Measurements from ENCODE around the gene PCBP4.

PCBP4 gene

DNA sequence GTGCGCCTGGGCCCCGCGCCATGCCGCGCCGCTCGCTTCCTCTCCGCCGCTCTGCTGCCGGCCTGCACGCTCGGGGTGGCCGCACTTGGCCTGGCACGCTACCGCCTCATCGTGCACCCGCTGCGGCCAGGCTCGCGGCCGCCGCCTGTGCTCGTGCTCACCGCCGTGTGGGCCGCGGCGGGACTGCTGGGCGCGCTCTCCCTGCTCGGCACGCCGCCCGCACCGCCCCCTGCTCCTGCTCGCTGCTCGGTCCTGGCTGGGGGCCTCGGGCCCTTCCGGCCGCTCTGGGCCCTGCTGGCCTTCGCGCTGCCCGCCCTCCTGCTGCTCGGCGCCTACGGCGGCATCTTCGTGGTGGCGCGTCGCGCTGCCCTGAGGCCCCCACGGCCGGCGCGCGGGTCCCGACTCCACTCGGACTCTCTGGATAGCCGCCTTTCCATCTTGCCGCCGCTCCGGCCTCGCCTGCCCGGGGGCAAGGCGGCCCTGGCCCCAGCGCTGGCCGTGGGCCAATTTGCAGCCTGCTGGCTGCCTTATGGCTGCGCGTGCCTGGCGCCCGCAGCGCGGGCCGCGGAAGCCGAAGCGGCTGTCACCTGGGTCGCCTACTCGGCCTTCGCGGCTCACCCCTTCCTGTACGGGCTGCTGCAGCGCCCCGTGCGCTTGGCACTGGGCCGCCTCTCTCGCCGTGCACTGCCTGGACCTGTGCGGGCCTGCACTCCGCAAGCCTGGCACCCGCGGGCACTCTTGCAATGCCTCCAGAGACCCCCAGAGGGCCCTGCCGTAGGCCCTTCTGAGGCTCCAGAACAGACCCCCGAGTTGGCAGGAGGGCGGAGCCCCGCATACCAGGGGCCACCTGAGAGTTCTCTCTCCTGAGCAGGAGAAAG, 11.1 kb downstream of the PCBP4 start:
- DNase-seq (ENCODE audit: low read depth in 4 of 4, low spot score in 1 of 4), result no peak

DNA sequence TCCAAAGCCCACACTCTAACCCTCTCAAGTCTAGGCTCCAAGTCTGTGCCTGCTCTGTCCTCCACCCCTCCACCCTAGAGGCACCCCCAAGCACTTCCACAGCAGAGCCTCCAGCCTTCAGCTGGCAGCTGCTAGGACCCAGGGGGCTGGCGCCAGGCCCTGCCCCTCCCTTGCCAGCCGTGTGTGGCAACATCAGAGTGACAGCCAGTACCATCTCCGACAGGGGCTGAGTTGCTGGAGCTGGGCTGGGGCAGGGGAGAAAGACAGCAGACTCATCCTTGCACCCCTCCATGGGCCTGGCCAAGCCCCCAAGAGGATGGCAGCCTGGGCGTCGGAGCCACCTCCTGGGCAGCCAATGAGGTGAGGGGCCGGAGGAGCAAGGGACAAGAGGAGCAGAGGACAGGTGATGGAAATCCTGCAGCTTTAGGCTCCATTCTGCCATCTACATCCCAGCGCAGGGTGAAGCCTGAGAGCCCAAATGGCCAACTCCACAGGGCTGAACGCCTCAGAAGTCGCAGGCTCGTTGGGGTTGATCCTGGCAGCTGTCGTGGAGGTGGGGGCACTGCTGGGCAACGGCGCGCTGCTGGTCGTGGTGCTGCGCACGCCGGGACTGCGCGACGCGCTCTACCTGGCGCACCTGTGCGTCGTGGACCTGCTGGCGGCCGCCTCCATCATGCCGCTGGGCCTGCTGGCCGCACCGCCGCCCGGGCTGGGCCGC, 11.9 kb downstream of the PCBP4 start, which contains the start of gene GPR62:
TSS of gene GPR62 (plus strand) at position 207 of the 718 bp plus-strand sequence. CDS start at position 479, 272 bp downstream.
- DNase-seq (ENCODE audit: low read depth in 4 of 4, low spot score in 1 of 4), result no peak

DNA sequence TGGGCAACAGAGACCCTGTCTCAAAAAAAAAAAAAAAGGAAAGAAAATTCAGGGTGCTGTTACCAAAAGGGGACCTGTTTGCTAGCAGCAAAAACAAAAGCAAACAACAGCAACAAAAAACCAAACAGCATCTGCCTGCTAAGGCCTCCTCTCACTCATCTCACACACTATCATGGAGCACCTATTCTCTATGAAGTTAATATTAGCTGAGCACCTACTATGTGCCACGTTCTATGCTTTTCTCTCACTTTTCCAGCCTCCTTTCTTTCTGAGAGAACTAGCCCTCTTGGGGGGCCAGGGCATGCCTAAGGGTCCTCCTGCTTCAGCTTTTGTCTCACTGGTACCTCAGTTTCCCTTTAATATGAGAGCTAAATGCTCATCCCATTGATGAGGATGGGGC, 12.5 kb downstream of the PCBP4 start:
- DNase-seq (ENCODE audit: low read depth in 4 of 4, low spot score in 1 of 4), result no peak

DNA sequence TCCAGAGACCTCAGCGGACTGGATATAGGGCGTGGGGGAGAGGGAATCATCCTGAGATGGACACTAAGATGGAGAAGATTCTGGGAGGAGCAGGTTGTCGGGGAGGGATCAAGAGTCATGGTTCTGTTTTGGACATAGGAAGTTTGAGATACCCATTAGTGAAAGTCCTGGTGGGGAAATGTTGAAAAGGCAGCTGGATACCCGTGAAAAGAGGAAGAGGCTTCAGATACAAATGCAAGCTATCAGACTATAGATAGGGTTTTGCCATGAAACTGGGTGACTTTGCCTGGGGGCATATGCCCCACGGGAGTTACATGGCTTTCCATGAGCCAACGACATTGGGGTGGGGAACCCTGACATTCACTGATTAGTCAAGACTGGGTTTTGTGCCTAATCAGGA, 13.1 kb downstream of the PCBP4 start:
- DNase-seq (ENCODE audit: low read depth in 4 of 4, low spot score in 1 of 4), result no peak

DNA sequence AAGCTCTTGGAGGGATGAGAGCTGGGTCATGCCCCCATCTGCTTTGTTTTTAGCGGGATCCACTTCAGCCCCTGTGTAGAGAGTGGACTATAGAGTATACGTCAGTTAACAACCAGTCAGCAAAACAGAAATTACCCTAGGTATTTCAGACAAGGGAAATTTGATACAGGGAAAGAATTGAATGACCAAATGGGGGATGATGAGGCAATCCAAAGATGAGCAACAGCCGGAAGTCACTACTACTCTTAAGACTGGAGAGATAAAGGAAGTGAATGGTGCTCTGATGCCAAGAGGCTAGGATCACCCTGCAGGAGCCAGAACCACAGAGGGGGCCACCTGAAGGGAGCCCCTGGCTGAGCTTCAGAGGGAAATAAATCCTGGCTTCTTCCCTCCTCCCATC, 13.8 kb downstream of the PCBP4 start:
- DNase-seq (ENCODE audit: low read depth in 4 of 4, low spot score in 1 of 4), result no peak

DNA sequence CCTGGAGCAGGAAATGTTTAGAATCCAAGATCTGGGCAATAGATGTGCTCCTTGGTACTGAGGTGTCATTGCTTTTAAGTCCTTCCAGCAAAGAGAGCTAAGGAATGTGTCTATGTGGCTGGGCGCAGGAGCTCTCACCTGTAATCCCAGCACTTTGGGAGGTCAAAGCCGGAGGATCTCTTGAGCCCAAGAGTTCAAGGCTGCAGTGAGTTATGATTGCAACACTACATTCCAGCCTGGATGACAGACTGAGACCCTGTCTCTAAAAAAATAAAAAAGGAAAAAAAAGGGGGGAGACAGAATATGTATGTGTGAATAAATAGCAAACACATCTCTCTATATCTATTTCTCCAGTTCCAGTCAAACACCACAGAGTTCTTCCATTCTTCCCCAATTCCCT, 16.4 kb downstream of the PCBP4 start:
- no peak for DNase-seq (ENCODE audit: low read depth in 4 of 4, low spot score in 1 of 4)

DNA sequence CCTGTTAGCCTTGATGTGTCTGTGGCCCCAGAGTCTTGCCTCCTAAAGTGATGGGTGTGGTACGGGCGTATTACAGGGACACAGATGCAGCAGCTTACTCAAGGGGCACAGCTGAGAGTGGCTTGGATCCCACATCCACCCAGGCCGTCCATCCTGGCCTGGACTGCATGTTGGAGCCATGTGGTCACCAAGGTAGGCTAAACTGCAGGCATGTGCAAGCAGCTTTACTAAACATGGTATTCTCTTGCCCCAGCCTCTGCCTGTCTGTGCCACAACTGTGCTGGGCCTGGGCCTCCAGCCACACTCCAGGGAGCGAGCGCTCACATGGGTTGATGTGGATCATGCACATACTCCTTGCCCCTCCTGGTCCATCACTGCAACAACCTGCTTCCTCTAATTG, 18.1 kb downstream of the PCBP4 start:
- DNase-seq (ENCODE audit: low read depth in 4 of 4, low spot score in 1 of 4), result no peak

DNA sequence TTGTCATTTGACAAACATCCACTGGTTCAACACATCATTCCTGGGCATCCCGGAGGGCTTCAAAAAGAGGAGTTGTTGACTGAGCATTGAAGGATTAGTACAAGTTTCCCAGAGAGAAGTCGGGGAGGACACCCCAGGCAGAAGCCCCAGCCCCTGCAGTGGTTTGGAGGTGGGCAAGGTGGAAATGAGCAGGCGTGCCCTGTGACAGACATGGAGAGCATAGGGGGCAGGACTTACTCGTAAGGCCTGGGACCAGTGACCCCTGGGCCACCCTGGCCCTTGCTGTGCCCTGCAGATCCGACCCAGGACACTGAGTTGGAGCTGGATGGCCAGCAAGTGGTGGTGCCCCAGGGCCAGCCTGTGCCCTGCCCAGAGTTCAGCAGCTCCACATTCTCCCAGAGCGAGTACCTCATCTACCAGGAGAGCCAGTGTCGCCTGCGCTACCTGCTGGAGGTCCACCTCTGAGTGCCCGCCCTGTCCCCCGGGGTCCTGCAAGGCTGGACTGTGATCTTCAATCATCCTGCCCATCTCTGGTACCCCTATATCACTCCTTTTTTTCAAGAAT, 19.2 kb downstream of the PCBP4 start:
- no peak for DNase-seq (ENCODE audit: low read depth in 4 of 4, low spot score in 1 of 4)

DNA sequence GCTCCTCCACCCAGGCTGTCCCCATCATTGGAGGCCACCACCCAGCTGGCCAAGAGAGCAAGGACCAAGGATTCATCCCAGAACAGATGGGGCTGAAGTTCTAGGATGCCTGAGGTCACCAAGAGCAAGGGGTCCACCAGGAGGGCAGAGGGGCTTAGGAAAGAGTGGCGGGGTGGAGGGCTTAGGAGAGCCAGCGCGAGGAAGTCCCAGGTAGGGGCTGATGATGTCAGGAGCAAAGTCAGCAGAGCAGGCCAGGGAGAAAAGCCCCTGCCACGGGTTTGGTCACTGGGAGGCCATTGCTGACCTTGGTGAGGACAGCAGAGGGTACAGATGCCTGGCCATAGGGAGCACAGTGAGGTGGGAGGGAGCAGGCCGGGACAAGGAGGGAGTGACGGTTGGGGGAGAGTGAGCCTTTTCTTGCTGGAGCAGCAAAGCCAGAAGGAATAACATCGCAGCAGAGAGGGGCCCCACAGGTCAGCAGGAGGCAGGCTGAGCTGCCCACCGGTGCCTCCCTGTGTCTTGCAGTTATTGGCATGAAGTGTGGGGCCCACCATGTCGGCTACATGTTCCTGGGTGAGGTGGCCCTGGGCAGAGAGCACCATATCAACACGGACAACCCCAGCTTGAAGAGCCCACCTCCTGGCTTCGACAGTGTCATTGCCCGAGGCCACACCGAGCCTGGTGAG, 19.9 kb downstream of the PCBP4 start:
- no peak for DNase-seq (ENCODE audit: low read depth in 4 of 4, low spot score in 1 of 4)

DNA sequence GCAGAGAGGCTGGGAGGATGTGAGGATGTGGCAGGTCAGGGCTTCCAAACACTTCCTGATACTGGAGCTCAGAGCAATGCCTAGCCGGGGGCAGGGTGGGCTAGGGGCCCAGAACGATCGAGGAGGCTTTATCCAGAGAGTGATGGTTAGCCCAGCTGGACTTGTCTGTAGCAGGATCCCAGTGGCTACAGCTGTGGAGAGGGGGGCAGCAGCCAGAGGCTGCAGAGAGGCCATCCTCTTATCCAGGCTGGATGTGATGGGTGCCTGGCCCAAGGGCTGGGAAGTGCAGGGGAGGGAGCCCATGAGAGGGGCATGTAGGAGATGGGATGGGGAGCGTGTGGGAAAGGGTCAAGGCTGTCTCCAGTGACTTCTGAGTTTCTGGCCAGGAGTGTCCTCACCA, 20.5 kb downstream of the PCBP4 start:
- no peak for DNase-seq (ENCODE audit: low read depth in 4 of 4, low spot score in 1 of 4)

DNA sequence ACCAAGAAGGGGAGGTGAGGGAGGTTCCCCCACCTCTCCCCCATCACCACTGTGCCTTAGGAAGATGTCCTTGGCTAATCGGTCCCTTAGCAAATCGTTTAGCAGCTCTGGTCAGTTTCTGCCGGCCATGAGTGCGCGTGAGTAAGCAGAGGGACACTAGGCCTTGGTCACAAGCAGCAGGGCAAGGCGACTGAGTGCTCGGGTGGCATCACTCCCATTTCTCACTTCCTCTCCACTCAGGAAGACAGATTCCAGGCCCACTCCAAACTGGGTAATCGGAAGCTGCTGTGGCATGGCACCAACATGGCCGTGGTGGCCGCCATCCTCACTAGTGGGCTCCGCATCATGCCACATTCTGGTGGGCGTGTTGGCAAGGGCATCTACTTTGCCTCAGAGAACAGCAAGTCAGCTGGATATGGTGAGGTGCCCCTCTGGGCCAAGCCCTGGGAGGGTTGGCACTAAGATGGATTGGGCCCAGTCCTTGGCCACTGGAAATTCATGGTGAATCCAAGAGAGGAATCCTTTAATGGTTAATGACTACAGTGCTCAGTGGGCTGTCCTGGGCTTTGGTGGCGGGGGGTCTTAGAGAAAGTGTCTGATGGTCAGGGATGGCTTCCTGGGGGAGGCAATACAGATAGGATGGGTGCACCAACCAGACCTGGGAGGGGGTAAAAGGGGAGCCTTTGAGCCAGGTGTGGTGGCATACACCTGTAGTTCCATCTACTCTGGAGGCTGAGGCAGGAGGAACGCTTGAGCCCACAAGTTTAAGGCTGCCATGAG, 21.1 kb downstream of the PCBP4 start:
- DNase-seq (ENCODE audit: low read depth in 4 of 4, low spot score in 1 of 4), result no peak

DNA sequence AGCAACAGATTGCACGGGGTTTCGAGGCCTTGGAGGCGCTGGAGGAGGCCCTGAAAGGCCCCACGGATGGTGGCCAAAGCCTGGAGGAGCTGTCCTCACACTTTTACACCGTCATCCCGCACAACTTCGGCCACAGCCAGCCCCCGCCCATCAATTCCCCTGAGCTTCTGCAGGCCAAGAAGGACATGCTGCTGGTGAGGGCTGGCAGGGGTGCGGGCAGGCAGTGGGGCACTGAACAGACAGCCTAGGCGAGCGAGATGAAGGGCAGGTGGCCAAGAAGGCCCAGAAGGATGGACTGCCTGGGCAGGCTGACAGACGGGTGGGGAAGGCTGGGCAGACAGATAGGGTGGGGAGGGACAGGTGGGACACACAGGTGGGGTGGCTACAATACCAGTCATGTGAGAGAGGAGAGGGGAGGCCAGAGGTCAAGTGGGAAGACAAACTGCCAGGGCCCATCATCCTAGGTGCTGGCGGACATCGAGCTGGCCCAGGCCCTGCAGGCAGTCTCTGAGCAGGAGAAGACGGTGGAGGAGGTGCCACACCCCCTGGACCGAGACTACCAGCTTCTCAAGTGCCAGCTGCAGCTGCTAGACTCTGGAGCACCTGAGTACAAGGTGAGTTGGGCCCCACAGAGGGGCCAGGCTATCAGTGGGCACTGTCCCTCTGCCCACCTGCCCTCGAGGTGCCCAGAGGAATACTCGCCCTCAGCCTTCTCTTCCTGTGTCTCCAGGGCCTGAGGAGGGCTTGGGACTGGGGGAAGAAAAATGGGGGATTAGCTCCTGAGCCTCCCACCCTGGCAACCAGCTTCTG, 22.0 kb downstream of the PCBP4 start:
- no peak for DNase-seq (ENCODE audit: low read depth in 4 of 4, low spot score in 1 of 4)

DNA sequence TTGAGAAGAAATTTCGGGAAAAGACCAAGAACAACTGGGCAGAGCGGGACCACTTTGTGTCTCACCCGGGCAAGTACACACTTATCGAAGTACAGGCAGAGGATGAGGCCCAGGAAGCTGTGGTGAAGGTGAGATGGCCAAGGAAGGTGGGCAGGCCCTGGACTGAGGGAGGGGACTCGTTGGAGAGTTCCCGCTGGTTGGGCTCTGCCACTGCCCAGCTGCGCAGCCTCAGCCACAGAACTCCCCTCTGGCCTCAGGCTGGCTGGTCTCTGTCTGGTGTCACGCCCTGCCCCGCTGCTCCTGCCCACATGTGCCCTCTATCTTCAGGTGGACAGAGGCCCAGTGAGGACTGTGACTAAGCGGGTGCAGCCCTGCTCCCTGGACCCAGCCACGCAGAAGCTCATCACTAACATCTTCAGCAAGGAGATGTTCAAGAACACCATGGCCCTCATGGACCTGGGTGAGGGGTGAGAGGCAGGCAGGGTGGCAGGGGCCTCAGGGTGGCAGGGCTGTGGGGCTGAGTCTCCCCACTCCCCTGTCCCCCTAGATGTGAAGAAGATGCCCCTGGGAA, 22.7 kb downstream of the PCBP4 start:
- no peak for DNase-seq (ENCODE audit: low read depth in 4 of 4, low spot score in 1 of 4)

DNA sequence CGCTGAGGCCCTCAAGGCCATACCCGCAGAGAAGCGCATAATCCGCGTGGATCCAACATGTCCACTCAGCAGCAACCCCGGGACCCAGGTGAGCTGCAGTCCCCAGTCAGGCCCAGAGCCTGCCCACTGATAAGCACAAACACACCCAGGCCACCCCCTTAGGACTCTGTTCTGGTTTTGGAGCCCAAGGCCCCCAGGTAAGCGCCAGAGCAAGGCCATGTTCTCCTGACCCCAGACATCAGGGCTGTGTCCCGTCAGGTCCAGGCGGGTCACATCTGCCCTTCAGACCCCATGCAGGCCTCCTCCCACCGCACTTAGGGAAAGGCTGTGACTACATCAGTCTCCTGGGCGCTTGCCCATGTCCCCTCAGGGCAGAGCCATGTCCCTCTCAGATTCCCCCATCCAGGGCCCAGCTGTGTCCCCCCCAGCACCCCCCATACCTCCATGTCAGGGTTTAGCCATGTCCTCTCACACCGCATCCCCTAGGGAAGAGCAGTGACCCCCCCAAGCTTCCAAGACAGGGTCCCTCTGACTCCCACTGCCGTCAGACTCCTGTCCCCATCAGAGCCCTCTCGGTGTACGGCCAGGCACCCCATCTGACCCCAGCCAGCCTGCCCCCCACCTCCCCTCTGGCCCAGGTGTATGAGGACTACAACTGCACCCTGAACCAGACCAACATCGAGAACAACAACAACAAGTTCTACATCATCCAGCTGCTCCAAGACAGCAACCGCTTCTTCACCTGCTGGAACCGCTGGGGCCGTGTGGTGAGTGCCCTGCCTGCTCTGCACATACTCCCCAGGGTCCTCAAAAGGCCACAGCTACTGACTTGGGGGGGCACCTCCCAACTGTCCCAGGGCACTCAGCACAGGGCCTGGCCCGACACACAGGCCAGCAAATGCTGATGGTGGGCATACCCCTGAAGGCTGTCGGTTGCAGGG, 23.5 kb downstream of the PCBP4 start:
- DNase-seq (ENCODE audit: low read depth in 4 of 4, low spot score in 1 of 4), result no peak

DNA sequence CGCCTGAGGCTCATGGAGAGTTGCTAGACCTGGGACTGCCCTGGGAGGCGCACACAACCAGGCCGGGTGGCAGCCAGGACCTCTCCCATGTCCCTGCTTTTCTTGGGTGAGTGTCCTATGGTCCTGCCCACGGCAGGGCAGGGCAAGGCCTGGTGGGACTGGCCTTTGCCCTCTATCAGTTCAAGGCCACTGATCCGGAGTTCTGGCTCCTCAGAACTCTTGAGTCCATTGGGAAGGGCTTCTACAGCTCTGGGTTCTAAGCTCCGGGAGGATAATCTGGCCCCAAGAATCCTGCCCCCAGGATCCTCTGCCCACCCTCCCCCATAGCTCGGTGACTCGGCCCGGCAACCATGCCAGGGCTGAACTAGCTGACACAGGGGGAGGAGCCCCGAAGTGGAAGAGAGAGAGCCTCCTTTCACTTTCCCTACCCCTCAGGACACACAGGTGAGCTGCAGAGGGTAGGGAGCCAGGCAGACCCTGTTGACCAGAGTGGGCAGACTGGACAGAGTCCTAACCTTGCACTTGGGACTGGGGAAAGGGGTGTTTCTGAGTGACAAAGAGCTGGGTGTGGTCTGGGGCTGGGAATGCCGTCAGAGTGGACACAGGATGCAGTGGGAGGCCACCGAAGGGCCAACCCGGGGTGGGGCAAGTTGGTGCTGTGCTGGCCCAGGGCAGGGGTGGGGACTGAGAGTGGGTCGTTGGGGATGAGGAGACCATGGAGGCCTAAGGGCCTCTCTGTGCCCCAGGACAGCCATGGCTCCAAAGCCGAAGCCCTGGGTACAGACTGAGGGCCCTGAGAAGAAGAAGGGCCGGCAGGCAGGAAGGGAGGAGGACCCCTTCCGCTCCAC, 24.4 kb downstream of the PCBP4 start:
- peak in 1 of 4 experiments; percentile 57 for DNase-seq (ENCODE audit: low read depth in 4 of 4, low spot score in 1 of 4)

DNA sequence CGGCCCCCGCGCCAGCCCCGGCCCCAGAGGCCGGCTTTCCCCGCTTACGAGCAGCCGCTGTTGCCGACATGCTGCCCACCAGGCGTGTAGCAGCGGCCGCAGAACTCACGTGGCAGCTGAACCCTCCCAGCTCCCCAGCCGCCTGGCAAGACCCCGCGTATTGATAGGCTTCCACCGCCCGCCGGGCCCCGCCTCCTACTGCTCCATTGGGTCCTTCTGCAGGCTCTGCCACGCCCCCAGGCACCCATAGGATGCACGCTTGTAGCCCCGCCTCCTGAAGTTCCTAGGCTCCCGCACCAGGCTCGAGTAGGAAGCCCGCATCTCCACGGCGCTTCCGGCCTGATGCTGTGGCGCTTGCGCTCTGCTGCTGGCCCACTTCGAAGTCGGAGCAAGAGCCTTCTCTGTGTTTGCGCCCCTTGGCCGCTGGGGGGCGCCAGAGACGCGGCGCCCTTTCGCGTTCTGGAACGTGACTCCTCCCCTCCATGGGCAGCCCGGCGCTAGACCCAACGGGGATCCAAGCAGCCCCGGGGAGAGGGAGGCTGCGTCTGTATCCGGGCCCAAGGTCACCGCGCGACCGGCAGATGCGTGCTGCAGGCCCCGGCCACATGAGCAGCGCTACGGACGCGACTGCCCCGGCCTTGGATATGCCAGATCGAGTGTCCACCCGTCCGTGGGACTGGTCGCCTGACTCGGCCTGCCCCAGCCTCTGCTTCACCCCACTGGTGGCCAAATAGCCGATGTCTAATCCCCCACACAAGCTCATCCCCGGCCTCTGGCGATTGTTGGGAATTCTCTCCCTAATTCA, 25.3 kb downstream of the PCBP4 start, which contains the start of the genes PARP3 and RRP9:
TSS of gene PARP3 (plus strand) at position 566 of the 805 bp plus-strand sequence. CDS start 993 bp downstream, outside the sequence.
TSS of gene RRP9 (minus strand) at position 107 of the 805 bp plus-strand sequence. CDS start at position 70, 37 bp downstream.
- DNase-seq (ENCODE audit: low read depth in 4 of 4, low spot score in 1 of 4), result peak; percentile 97 to 100 (median 99)

Measured in stimulated activated CD4-positive, alpha-beta T cell treated with anti-CD3 and anti-CD28 coated beads, Interleukin-1b, Interleukin-23, amount 100 ng/mL, for 24 hours (primary cell).